ENCODE measurements around the gene SYTL1.

SYTL1 gene

GRCh38 chr1:27393641-27394281 lies 51.9 kb downstream of the SYTL1 start:
- no peaks in the 10 kb centered on the region for H3K9me3 Mint-ChIP-seq
- H3K27ac Mint-ChIP-seq (ENCODE audit: low read depth), result peak overlapping the region; percentile 36
- H3K4me1 Mint-ChIP-seq, result peaks cover 11% of the 10 kb centered on the region

DNA sequence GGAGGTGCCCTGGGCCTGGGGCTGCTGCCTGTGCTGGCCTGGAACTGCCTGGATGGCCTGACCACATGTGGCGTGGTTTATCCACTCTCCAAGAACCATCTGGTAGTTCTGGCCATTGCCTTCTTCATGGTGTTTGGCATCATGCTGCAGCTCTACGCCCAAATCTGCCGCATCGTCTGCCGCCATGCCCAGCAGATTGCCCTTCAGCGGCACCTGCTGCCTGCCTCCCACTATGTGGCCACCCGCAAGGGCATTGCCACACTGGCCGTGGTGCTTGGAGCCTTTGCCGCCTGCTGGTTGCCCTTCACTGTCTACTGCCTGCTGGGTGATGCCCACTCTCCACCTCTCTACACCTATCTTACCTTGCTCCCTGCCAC lies 52.4 kb downstream of the SYTL1 start:
- Mint-ChIP-seq H3K27me3 (peaks cover 9% of the 10 kb centered on the region), H3K4me1 (peaks cover 11% of the 10 kb centered on the region), H3K36me3 (ENCODE audit: insufficient read depth) (peaks cover 16% of the 10 kb centered on the region), H3K9me3 (no peaks in the 10 kb centered on the region), H3K4me3 (peak overlapping the region; percentile 29), H3K27ac (ENCODE audit: low read depth) (peak overlapping the region; percentile 36)
- ATAC-seq (replicated peaks; ENCODE audit: extremely low read depth, poor library complexity, severe bottlenecking) (no peak), DNase-seq (ENCODE audit: low spot score in 2 of 2) (no peak)

More at GRCh38 chr1:27393641-27394281, 51.9 kb downstream of the SYTL1 start:
- peak overlapping the region; percentile 29 for H3K4me3 Mint-ChIP-seq
- peaks cover 9% of the 10 kb centered on the region for H3K27me3 Mint-ChIP-seq
- H3K36me3 Mint-ChIP-seq (ENCODE audit: insufficient read depth), result peaks cover 16% of the 10 kb centered on the region
- ATAC-seq (replicated peaks; ENCODE audit: extremely low read depth, poor library complexity, severe bottlenecking), result no peak
- no peak for DNase-seq (ENCODE audit: low spot score in 2 of 2)

GRCh38 chr1:27394925-27395324 lies 53.1 kb downstream of the SYTL1 start:
- peak overlapping the region; percentile 36 for H3K27ac Mint-ChIP-seq (ENCODE audit: low read depth)
- ATAC-seq (replicated peaks; ENCODE audit: extremely low read depth, poor library complexity, severe bottlenecking) (no peak), DNase-seq (ENCODE audit: low spot score in 2 of 2) (no peak)
- H3K4me3 Mint-ChIP-seq, result no peak overlapping the region
- H3K36me3 Mint-ChIP-seq (ENCODE audit: insufficient read depth), result peaks cover 18% of the 10 kb centered on the region
- H3K4me1 Mint-ChIP-seq, result peaks cover 11% of the 10 kb centered on the region
- peaks cover 9% of the 10 kb centered on the region for H3K27me3 Mint-ChIP-seq
- H3K9me3 Mint-ChIP-seq, result no peaks in the 10 kb centered on the region

- Mint-ChIP-seq H3K4me1 (peaks cover 16% of the 10 kb centered on the region), H3K27me3 (peaks cover 9% of the 10 kb centered on the region), H3K36me3 (ENCODE audit: insufficient read depth) (peaks cover 15% of the 10 kb centered on the region), H3K9me3 (no peaks in the 10 kb centered on the region), H3K4me3 (no peak overlapping the region), H3K27ac (ENCODE audit: low read depth) (no peak overlapping the region)
- ATAC-seq (replicated peaks; ENCODE audit: extremely low read depth, poor library complexity, severe bottlenecking) (peak; percentile 41), DNase-seq (ENCODE audit: low spot score in 2 of 2) (peak; percentile 77 to 79)
These were observed 53.8 kb downstream of the SYTL1 start for GRCh38 chr1:27395441-27396195.

DNA sequence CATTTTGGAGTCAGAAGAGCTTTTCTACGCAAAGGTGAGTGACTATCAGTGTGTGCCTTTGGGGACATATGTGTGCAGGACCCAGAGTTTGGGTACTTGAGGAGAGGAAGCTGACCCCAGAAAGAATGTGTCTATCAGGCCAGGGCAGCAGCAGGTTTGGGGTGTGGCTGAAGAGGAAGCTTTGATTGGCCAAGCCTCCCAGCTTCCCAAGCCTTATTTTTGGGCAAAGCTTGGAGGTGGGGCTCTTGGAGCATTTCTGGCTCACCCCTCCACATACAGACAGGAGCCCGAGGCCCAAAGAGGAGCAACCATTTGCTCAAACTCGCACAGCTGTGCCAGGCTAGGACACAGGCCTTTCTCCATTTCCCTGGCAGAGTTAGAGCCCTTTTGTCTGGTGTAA lies 55.3 kb downstream of the SYTL1 start:
- no peak overlapping the region for H3K27ac Mint-ChIP-seq (ENCODE audit: low read depth)

DNA sequence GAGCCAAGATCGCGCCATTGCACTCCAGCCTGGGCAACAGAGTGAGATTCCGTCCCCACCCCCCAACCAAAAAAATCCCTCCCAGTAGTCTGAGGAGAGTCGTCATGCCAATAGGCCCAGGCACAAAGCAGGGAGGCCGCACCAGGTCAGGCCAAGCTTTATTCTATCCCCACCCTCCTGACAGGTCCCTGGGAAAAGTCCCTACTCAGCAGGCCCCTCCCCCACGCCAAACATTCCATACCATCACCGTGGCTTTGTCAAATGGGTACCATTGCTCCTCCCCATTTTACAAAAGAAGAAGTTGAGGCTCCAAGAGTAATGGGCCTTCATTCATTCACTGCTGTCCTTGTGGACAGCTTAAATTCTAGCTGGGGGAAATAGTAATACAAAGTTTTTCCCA lies 55.9 kb downstream of the SYTL1 start:
- ATAC-seq (replicated peaks; ENCODE audit: extremely low read depth, poor library complexity, severe bottlenecking), result no peak
- peaks cover 16% of the 10 kb centered on the region for H3K4me1 Mint-ChIP-seq
- H3K27ac Mint-ChIP-seq (ENCODE audit: low read depth), result no peak overlapping the region

More for the DNA sequence above, 55.3 kb downstream of the SYTL1 start:
- peaks cover 5% of the 10 kb centered on the region for H3K27me3 Mint-ChIP-seq
- peaks cover 19% of the 10 kb centered on the region for H3K4me1 Mint-ChIP-seq
- no peak for ATAC-seq (replicated peaks; ENCODE audit: extremely low read depth, poor library complexity, severe bottlenecking)
- no peaks in the 10 kb centered on the region for H3K9me3 Mint-ChIP-seq
- peaks cover 10% of the 10 kb centered on the region for H3K36me3 Mint-ChIP-seq (ENCODE audit: insufficient read depth)
- DNase-seq (ENCODE audit: low spot score in 2 of 2), result no peak
- H3K4me3 Mint-ChIP-seq, result no peak overlapping the region

DNA sequence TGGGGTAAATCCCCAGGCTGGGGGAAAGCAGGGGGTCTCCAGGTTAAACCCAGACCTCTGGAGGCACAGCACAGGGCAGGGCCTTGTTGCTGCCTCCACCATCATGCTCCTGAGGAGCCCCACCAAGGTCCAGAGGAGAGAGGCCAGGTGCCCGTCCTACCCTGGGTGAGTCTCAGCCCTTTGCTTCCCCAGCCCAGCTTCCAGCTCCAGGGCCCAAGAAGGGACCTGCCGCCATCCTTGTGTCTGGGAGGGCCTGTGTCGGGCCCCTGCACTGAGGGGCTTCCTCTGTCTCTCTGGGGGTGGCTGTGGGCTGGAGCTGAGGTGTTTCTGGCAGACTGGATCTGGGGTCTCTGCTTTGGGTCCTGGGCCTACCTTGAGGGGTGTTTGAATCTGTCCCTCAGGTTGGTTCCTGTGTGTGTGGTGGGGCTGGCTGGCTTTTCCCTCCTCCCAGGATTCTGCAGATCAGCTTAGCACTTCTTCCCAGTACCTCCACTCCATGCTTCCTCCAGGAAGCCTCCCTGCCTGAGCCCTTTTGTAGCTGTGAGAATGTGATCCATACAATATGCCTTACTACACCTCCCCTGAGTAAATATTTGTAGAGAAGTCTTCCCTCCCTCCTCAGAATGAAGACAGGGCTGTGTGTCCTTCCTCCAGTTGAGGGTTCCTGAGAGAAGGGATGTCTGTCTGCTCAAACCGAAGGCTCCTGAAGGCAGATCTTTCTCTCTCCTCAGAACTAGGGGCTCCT lies 56.8 kb downstream of the SYTL1 start:
- no peaks in the 10 kb centered on the region for H3K27me3 Mint-ChIP-seq
- DNase-seq (ENCODE audit: low spot score in 2 of 2) (no peak), ATAC-seq (replicated peaks; ENCODE audit: extremely low read depth, poor library complexity, severe bottlenecking) (no peak)
- no peak overlapping the region for H3K4me3 Mint-ChIP-seq
- no peaks in the 10 kb centered on the region for H3K9me3 Mint-ChIP-seq
- H3K27ac Mint-ChIP-seq (ENCODE audit: low read depth), result peak overlapping the region; percentile 67
- H3K4me1 Mint-ChIP-seq, result peaks cover 16% of the 10 kb centered on the region
- H3K36me3 Mint-ChIP-seq (ENCODE audit: insufficient read depth), result peaks cover 8% of the 10 kb centered on the region

More for the DNA sequence above, 55.9 kb downstream of the SYTL1 start:
- no peak for DNase-seq (ENCODE audit: low spot score in 2 of 2)
- H3K27me3 Mint-ChIP-seq, result no peaks in the 10 kb centered on the region
- H3K9me3 Mint-ChIP-seq, result no peaks in the 10 kb centered on the region
- H3K36me3 Mint-ChIP-seq (ENCODE audit: insufficient read depth), result peaks cover 6% of the 10 kb centered on the region
- H3K4me3 Mint-ChIP-seq, result no peak overlapping the region

DNA sequence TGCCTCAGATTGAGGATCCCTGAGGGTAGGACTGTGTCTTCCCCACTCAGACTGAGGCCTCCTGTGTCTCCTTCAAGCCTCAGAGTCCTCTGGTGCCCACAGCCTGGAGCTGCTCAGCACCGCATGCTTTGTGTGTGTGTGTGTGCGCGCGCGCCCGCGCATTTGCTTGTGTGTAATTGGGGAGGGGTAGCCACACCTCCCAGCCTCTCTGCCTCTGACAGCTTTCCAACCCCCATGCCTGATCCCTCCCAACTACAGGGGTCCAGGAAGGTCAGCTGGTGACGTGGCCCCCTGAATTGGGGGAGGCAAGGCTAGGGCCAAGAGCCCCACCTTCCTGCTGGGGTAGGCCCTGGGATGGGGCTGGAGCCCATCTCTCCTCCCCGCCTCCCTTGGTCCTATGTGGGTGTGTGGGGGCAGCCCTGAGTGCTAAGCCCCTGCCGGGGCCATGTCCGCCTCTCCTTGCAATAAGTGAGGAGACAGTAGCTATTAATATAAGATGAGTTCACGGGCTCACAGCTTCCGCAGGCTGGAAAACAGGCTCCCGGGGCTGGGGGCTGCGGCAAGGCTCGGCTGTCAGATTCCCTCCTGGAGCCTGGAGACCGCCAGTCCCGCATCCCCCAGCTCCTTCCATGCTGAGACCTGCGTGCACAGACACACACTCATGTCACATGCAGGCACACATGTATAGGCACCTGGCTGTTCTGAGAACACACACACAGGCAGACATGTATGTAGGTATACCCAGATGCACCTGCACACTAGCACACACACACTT lies 57.6 kb downstream of the SYTL1 start:
- peaks cover 8% of the 10 kb centered on the region for H3K36me3 Mint-ChIP-seq (ENCODE audit: insufficient read depth)
- no peak for DNase-seq (ENCODE audit: low spot score in 2 of 2)
- no peaks in the 10 kb centered on the region for H3K9me3 Mint-ChIP-seq
- H3K27ac Mint-ChIP-seq (ENCODE audit: low read depth), result peak overlapping the region; percentile 67
- H3K27me3 Mint-ChIP-seq, result no peaks in the 10 kb centered on the region
- peaks cover 22% of the 10 kb centered on the region for H3K4me1 Mint-ChIP-seq
- ATAC-seq (replicated peaks; ENCODE audit: extremely low read depth, poor library complexity, severe bottlenecking), result no peak
- no peak overlapping the region for H3K4me3 Mint-ChIP-seq

- no peaks in the 10 kb centered on the region for H3K27me3 Mint-ChIP-seq
- peaks cover 7% of the 10 kb centered on the region for H3K36me3 Mint-ChIP-seq (ENCODE audit: insufficient read depth)
- ATAC-seq (replicated peaks; ENCODE audit: extremely low read depth, poor library complexity, severe bottlenecking) (no peak), DNase-seq (ENCODE audit: low spot score in 2 of 2) (no peak)
- peak overlapping the region; percentile 44 for H3K27ac Mint-ChIP-seq (ENCODE audit: low read depth)
- H3K4me3 Mint-ChIP-seq, result no peak overlapping the region
- H3K4me1 Mint-ChIP-seq, result peaks cover 22% of the 10 kb centered on the region
- H3K9me3 Mint-ChIP-seq, result no peaks in the 10 kb centered on the region
These were observed 58.5 kb downstream of the SYTL1 start for GRCh38 chr1:27400082-27400962.

GRCh38 chr1:27400963-27401341 lies 59.1 kb downstream of the SYTL1 start:
- Mint-ChIP-seq H3K4me3 (no peak overlapping the region), H3K9me3 (no peaks in the 10 kb centered on the region), H3K27me3 (no peaks in the 10 kb centered on the region), H3K27ac (ENCODE audit: low read depth) (no peak overlapping the region), H3K4me1 (peaks cover 22% of the 10 kb centered on the region), H3K36me3 (ENCODE audit: insufficient read depth) (peaks cover 9% of the 10 kb centered on the region)
- DNase-seq (ENCODE audit: low spot score in 2 of 2) (no peak), ATAC-seq (replicated peaks; ENCODE audit: extremely low read depth, poor library complexity, severe bottlenecking) (no peak)

DNA sequence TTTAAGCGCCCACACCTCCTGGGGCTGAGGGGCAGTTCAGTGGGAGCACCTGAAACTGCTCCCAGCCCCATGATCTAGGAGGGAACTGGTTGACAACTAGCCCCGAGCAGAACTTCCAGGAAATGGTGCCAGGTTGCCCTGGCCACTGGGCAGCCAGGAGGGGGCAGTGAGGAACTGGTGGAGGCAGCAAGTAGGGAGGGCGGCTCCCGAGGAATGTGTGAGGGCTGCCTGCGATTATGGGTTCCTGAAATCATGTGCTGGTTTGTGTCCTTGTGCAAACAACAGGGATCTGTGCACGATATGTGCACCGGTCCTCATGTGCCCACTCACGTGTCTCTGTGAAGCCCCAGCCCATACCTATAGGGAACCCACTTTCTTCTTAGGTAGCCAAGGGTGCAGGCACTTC lies 60.5 kb downstream of the SYTL1 start:
- Mint-ChIP-seq H3K27ac (ENCODE audit: low read depth) (no peak overlapping the region), H3K27me3 (no peaks in the 10 kb centered on the region), H3K4me3 (no peak overlapping the region), H3K36me3 (ENCODE audit: insufficient read depth) (peaks cover 15% of the 10 kb centered on the region), H3K4me1 (peaks cover 25% of the 10 kb centered on the region), H3K9me3 (no peaks in the 10 kb centered on the region)
- DNase-seq (ENCODE audit: low spot score in 2 of 2) (no peak), ATAC-seq (replicated peaks; ENCODE audit: extremely low read depth, poor library complexity, severe bottlenecking) (no peak)

All from central memory CD8-positive, alpha-beta T cell (primary cell).